Esophagus squamous epithelium (tissue), 4 donors: ENCODE results near the gene RASGRF2.

ENCODE experiments used
- CTCF ChIP-seq, 6 experiments: fragments of 450-650 bp in 4 of 6; fragments of 200-600 bp in 2 of 6; sonication (generic) in 2 of 6; IDR thresholded peaks; one replicate each; pipeline ENCODE4 v1.5.1; 2016 to 2019; ENCODE audit warnings: antibody characterized with exemption in 6 of 6, mild to moderate bottlenecking in 4 of 6, moderate library complexity in 4 of 6
- POLR2A ChIP-seq, 4 donors: fragments of 450-650 bp; IDR thresholded peaks; one replicate each; pipeline ENCODE4 v1.6.1; 2017; ENCODE audit warnings: antibody characterized with exemption in 4 of 4, mild to moderate bottlenecking in 4 of 4, moderate library complexity in 3 of 4

GRCh38 chr5:80912479-80912878, 47.7 kb upstream of the RASGRF2 start:
- no peak for TF ChIP-seq CTCF (IDR thresholded peaks at IDR 0.05)
- no peak for TF ChIP-seq POLR2A (IDR thresholded peaks at IDR 0.05)
